ENCODE results near the gene TNFRSF14.

The TNFRSF14 gene

DNA sequence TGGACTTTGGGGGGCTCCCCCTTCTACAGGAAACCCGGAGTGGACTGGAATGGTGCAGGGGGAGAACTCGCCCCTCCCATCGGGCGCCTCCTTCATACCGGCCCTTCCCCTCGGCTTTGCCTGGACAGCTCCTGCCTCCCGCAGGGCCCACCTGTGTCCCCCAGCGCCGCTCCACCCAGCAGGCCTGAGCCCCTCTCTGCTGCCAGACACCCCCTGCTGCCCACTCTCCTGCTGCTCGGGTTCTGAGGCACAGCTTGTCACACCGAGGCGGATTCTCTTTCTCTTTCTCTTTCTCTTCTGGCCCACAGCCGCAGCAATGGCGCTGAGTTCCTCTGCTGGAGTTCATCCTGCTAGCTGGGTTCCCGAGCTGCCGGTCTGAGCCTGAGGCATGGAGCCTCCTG is at the start of gene TNFRSF14:
Gene TNFRSF14, plus strand, starts transcription at position 95 of the 401 bp plus-strand sequence. Its CDS starts 294 bp downstream, at position 389.
- DNase-seq: no peak

DNA sequence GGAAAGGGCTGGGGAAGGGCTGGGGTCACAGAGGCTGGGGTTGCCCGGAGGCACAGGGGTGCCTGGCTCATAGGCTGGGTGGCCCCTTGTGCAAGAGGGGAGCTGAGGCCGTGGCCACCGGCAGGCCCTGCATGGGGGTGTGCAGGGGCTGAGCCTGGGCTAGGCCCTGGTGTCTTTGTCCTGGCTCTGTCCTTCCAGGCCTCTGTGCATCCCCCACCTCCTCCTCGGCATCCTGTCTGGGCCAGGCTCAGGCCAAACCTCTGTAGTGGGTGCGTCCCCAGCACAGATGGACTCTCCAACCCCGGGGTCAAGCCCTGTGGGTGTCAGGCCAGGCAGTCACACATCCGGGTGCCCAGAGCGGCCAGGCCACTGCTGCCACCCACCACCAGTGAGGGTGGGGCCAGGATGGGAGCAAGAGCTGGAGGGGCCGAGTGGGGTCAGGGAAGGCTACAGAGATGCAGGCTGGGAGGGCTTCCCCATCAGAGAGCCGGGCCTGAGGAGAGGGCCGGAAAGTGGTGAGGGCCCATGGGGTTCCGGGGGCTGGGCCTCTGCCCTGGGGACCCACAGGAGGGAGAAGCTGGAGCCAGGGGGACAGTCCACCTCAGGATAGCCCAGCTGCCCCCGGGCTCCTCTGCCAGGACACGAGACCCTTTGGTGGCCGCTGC is 49.1 kb upstream of the TNFRSF14 start:
- no peak for DNase-seq

DNA sequence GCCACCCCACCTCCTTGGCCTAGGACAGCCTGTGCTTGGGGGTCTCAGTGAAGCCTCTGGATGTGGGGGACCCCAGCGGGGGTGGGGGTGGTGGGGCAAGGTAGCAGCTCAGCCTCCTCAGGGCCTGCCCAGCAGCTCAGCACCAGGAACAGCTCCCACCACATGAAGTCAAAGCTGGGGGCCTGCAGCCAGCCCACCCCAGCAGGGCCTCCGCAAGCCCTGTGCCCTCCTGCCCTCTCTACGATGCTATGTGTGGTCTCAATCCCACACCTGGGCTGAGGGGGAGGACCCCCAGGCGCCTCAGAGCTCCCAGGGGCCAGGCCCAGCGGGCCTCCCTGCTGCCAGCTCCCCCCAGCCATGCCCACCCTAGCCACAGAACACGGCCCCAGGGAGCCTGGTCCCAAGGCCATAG is 48.4 kb upstream of the TNFRSF14 start:
- DNase-seq: no peak

DNA sequence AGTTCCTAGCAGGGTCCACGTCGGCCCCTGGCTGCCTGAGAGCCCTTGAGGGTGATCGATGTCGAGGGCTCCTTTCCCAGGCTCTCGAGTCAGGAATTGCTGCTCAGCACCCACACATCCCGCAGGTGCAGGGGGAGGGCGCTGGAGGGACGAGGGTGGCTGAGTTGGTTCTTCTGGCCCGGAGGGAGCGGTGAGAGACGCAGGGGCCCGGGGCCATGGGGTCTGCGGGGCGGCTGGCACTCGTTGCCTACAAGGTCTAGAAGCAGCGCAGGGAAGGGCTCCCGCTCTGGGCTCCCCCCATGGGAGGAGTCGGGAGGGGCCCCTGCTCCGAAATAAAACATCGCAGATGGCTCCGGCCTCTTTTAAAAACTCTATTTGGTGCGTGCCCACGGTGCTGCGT is 48.0 kb upstream of the TNFRSF14 start:
- no peak for DNase-seq

DNA sequence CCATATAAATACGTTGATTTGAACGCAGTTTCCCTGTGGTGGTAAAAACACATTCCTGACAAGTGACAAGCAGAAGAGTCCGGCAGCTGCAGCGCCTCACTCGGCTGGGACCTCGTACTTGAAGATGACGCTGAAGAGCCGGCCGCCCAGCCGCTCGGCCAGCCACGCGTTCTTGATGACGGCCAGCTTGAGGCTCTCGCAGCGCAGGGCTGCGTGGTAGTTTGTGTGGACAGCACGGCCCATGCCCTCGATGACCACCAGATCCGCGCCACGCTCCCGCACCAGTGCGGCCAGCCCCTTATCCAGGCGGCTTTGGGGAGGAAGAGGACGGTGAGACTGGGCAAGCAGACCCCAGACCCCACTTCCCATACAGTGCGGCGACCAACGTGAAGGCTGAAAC is 47.4 kb upstream of the TNFRSF14 start:
- no peak for DNase-seq

DNA sequence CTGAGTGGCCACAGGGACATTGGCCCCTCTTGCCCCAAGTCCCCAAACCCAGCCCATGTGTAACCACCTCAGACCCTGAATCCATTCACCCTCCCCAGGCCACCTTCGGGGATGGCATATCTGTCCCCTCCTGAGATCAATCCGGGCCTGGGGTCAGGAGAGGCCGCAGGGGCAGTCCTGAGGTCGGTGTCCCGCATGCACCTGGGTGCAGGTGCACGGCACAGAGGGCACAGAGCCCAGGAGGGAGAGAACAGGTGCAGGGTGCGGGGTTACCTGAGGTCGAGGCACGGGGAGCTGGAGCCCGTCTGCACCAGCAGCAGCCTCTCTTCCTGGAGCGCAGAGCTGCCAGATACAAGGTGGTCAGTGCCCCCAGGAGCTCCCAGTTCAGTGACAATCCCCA is 46.6 kb upstream of the TNFRSF14 start:
- no peak for DNase-seq

DNA sequence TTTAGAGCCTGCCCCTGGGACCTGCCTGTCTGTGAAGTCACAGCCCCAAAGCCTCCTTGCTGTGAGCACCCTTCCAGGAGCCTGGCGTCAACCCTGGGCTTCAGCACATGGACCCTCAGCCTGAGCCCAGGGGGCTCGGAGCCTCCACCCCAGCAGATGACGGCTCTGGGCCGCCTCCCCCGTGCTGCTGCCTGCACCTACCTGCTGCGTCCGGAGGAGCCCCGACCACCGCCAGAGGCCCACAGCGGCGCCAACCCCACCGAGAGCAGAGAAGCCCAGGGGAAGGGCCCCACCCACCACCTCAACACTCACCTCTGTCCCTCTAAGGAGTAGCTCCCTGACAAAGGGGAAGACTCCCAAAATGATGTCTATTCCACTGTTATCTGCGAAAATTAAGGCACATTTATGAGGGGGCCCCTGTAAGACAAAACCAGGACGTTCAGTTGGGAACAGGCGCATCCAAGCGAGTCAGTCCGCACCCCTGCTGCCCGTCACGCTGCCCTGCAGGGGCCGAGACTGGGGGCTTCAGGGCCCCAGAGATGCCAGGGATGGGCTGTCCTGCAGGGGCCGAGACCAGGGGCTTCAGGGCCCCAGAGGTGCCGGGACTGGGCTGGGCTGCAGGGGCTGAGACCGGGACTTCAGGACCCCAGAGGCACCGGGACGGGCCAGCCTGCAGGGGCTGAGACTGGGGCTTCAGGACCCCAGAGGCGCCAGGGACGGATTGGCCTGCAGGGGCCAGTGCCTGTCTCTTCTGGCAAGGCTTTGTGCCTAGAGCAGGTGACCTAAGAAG is 45.6 kb upstream of the TNFRSF14 start:
- DNase-seq: no peak

DNA sequence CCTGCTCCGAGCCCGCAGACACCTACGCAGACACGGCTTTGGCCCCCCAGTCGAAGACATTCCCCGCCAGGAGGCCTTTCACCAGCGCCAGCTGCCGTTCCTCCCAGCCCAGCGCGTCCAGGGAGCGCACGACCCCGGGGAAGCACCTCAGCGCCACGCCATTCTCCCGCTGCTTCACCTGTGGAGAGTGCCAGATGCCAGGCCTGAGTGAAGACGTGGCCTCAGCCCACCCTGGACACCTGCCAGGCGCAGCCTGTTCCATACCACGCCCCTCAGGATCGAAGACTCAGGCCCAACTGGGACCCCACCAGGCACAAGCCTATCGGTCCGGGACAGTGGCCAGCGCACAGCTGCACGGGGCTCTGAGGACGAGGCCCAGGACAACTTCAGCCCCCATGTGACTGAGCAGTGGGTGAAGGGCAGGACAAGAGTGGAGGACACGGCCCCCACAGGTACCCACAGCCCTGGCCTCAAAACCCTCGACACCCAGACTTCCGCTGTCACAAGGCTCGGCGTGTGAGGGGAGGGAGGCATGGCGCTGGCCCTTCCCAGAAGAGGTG is 43.2 kb upstream of the TNFRSF14 start:
- DNase-seq: no peak

DNA sequence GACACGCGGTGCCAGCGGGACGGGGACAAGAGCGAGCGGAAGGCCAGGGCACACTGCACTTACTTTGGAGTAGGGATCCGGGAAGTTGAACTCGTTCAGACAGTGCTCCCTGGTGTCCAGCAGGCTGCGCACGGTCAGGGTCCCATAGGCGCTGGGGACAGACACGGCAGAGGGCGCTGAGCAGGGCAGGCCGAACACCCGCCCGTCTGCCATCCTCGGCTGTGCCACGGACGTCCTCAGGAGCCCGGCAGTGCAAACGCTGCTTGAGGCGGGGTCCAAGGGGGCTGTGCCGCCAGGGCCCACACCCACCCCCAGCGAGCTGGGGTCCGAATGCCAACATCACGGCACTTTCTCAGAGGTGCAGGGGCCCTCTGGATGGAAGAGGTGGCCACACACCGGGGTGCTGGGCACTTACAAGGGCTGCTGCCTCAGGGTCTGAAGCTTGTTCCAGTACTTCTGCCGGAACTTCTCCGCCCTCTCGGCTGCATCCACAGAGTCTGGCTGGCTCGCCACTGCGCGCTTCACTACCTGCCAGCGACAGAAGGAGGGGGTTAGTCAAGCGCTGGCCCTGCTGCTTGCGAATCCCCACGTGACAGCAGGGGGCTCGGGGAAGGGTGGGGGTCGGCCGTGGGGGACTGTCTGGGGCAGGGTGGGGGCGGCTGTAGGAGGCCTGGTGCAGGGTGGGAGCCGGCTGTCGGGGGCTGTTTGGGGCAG is 42.1 kb upstream of the TNFRSF14 start:
- DNase-seq: no peak

DNA sequence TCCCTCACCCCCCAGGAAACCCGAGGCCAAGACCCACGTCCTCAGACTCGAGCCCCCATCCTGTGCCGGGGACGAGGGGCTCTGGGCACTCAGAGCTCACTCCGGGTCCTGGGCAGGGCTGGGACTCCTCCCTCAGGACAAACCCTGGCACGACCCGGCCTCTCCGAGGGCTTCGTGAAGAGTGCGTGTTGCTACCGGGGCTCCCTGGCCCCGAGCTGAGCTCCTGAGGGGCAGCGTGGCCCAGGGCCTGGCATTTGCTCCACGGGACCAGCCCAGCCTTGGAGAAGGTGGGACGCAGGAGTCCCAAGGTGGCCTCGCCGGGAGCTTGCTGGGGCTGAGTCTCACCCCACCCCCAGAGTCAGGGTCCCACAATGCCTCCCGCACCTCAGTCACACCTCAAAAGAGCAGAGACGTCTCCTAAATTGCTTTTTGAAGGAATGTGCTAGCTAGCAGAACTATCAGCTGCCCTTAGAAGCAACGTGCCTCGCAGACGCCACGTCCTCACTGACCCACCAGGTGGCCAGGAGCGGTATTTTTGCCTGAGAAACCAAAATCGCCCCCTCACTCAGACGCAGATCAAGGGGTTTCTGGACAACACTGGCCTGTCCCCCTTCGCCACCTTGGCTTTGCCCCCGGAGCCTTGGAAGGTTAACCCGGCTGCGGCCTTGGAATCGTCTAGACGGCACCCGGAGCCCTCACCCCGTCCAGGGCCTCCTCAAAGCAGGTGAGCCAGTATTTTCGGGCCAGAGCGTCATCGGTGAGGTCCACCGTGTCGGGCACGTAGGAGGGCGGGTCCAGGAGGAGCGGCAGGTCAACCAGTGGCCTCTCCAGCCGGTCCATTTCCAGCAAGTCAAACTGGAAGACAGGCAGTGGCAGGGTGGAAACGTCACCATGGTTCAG is 41.1 kb upstream of the TNFRSF14 start:
- no peak for DNase-seq

DNA sequence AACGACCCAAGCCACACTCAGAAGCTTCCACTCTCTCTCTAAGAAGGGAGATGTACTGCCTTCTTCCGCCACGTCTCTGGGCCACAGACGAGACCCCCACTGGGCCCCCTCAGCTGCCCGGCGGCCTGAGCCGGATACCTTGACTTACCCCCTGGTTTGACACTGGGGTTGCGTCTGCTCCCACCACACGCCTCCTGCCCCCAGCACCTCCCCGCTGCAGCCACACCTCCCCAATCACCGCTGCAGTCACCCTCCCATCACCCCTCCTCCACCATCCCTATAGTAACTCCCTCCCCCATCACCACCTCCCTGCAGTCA is 40.4 kb upstream of the TNFRSF14 start:
- DNase-seq: no peak

DNA sequence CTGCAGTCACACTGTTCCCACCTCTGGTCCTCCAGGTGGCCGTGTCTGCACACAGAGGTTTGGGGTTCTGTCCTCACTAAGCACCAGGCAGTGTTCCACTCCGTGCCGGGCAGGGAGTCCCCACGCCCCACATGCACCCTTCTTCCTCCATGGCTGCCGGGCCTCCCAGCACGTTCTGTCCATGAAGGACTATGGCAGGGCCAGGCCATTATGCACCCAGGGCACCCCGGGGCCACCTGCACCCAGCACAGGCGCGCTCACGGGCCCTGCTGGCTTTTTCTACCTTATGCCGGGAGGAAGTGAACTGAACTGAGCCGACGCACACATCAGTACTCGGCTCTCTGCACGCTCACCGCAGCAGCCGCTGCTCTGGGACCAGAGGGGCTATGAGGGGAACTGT is 40.0 kb upstream of the TNFRSF14 start:
- DNase-seq: no peak

DNA sequence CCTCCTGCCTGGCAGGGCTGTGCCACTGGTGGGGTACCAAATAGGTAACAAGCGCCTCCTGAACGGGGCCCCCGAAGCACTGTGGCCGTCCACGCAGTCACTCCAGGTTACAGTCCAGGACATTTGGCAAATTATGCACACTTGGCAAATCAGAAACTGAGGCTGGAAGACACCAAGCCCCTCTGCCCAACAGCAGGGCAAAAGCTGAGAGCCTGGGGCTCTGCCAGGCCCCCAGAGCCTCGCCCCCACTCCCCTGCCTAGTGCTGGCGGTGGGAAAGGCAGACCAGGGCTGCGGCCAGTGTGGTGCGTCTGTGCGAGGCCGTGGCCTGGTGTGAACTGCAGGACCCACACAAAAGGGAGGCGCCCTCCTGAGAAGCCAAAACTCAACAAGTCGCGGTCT is 39.2 kb upstream of the TNFRSF14 start:
- no peak for DNase-seq

DNA sequence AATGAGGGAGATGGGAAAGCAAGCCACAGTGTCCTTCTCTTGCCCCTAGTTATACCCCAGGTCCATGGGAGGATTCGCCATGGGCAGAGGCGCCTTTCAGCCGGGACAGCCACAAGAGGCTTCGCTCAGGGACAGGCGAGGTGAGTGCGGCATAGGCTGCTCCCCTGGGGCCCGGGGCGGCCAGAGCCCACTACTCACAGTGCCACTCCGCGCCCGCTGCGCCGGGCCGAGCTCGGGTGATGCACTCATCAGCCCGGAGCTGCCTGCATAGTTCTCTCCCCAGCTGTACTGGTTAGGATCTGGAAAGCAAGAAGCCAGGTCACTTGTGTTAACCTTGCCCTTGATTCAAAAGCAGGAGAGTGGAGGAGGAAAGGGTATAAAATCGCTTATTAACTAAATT is 38.2 kb upstream of the TNFRSF14 start:
- no peak for DNase-seq

DNA sequence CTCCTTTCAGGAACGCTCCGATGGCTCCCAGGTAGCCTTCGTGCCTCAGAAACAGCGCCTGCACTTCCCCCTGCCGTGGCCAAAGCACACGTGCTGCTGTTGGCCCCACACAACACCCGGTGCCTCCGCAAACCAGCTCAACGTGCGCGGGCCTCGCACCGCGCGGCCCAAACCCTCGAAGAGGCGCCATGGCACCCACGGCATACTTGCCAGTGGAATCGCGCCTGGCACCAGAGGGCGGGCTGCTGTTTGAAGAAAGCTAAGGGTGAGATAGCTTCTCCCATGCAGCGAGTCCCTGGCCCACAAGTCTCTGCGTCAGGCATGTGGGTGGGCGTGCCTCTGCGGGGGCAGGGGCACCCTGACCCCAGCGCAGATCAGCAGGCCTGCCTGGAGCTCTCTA is 37.6 kb upstream of the TNFRSF14 start:
- DNase-seq: no peak

DNA sequence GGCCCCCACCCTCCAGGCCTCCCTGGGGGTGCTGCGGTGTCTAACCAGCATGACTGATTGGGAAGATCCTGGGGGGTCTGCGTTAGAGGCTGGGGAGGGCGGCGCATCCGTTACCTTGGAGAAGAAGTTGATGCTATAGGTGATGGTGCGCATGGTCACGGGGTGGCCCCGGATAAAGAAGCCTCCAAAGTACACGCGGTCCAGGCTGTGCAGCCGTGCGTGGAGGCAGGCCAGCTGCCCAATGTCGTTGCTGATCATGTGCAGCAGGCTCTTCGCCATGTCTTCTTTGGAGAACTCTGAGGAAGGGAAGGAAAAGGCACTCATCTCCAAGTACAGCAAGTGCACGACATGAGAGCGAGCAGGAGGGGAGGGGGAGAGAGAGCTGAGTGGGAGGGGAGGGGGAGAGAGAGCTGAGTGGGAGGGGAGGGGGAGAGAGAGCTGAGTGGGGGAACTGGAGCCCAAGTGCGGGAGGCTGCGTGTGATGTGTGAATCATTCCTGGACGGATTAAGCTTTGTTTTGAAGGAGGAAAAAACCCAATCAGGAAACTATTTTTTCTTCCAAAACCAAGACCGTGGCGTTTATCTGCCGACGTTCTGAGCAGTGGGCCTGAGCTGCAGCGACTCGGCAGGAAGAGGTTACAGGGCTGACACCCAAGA is 37.0 kb upstream of the TNFRSF14 start:
- DNase-seq: no peak

DNA sequence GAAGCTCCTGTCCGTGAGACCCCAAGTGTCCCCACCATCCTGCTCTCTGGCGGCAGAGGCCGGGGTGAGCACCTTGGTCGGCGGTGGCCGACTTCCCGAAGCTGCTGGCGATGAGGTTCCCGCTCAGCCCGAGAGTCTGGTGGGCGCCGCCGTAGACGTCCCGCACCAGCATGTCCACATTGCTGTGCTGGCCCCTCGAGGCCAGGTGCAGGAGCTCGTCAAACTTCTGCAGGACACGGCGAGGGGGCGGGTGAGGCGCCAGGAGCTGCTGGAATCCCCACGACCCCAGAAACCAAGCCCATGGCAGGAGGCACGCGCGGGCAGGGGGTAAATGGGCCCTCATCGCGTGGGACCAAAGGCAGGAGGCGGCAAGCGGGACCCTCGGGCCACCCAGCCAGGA is 36.4 kb upstream of the TNFRSF14 start:
- DNase-seq: no peak

DNA sequence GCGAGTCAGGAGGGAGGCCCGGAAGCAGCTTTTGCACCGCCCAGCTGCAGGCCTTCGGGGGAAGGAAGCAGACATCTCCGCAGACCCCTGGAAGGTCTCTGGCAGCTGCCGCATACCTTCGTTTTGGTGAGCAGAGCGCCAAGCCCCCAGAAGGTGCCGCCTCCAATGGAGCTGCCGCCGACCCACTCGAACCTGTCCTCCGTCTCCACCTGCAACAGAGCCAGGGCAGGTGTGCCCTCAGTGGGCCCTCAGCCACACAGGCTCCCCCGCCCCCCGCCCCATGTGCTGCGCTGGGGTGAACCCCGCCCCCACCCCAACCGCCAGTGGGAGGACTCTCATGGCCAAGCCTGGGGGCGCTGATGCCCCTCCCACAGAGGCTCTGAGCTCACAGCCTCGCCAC is 36.0 kb upstream of the TNFRSF14 start:
- no peak for DNase-seq

DNA sequence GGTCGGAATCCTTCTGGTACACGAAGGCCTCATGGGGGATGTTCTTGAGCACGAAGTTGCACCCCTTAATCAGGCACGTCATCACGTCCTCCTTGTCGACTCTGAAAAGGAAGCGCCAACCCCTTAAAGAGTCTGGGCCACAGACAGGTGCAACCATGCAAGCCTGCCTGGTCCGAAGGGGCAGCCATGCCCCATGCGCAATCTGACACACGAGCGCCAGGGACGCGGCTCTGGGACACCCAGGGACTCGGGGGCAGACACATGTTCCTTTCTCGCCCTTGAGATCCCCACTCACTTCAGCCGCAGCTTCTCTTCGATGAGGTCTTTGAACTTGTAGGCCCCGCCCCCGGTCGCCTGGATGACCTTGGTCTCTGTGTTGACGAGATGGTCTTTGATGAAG is 35.4 kb upstream of the TNFRSF14 start:
- no peak for DNase-seq

DNA sequence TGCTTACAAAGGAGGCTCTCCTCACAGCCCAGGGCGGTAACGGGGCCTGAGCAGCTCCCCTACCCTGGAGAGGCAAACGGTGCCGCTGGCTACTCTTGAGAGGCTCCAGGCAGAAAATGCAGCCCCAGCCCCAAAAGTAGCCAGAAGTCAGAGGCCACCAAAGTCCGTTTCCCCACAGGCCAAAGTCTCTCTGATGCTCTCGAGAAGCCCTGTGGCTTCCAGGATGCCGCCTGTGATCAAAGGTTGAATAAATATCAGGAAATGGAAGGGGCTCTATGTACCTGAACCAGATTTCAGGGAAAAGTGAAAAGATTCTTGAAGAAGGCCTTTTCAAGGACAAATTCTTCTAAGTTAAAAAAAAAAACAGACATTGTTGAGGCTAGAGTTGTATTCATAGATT is 33.9 kb upstream of the TNFRSF14 start:
- DNase-seq: no peak

DNA sequence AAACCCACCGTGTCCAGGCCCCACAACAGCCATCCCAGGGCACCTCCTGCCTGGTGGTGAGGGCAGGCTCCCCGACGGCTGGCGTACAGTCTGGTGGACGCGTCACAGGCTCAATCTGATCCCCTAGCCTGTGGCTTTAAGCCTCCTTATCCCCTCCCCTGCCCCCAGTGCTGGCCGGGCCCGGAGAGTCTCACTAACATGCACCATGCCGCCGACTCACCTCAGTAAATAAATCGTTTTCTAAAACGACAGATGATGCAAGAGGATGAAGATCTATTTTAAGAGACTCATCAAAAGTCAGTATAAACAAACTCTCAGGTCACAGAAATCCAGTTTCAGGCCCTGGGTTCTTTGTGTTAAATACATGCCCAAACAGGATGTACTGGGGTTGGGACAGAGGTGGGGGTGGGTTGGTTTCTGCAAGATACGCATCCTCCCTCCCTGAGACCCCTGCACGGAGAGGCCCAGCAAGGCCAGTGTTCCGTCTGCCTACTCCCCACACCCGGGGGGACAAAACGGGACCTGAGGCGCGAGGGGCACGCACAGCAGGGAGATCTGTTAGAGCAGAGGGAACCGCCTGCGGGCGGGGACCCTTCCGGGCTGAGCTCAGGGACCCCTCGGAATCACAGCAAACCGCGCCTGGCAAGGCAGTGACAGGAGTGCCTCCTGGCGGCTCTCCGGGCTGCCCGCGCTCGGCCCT is 32.8 kb upstream of the TNFRSF14 start:
- DNase-seq: no peak

Data from NCI-H1105 treated with DMSO at 0.1 percent for 48 hours (cell line).